Renal pelvis (tissue), 4 donors: Measurements from ENCODE around the gene LRGUK. TPM values are rescaled to one million over a fixed set of nuclear protein-coding genes. Genes with fewer than 3 reads are reported as not detected.
"Not testable (repeated sequence)": the region's sequence is repeated elsewhere in the genome, so short reads cannot be mapped to it uniquely, and the experiment has no call there.

Experiments
- DNase-seq: peaks from one replicate; pipeline ENCODE4 v3.0.0-alpha.2; 2013
- polyA plus RNA-seq, 3 donors: library from polyadenylated mRNA; unstranded; fragments of 120-200 nt; gene quantifications; one replicate each; pipeline ENCODE4 v1.2.1, GENCODE V29; 2013; ENCODE audit not compliant: insufficient read length in 3 of 3

Gene LRGUK
- polyA plus RNA-seq, 3 donors, result 1.3 to 3.5 (median 2.9) TPM

- no peak for DNase-seq
Measured at GRCh38 chr7:134246347-134246746, 119.2 kb downstream of the LRGUK start.

DNA sequence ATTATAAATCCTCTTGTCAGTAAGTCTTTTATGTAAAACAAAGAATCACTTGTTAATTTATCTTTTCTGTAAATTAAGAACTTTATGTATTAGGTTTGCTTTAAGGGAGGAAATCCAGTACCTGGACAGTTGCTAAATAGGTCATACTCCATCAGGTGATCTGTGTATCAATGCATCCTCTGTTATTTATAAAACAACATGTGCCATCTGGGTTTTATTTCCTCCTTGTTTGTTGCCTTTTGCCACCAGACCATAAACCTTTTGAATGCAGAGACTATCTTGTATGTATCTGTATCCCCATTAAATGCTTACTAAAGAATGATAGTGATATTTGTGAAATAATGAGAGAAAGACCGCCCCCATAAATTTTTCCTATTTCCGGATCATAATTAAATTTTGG, 119.6 kb downstream of the LRGUK start:
- no peak for DNase-seq

DNA sequence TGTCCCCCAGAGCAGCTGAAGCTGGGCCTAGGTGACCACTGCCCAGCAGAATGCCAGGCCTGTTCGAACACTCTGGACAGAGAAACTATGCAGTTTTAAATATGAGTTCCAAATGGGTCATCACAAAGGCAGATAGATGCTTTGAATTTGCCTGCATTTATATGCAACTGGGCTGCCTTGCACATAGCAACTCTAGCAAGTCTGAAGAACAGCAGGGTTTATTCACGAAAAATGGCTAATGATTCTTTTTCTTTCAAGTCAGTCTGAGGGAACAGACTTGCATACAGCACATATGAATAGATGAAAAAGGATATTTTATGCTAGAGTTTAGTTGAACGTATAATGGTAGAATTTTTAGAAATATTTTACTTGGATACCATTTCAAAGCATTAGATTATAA, 121.1 kb downstream of the LRGUK start:
- no peak for DNase-seq

GRCh38 chr7:134254311-134254710, 127.2 kb downstream of the LRGUK start:
- no peak for DNase-seq

GRCh38 chr7:134255814-134256213, 128.7 kb downstream of the LRGUK start:
- DNase-seq, result no peak

DNA sequence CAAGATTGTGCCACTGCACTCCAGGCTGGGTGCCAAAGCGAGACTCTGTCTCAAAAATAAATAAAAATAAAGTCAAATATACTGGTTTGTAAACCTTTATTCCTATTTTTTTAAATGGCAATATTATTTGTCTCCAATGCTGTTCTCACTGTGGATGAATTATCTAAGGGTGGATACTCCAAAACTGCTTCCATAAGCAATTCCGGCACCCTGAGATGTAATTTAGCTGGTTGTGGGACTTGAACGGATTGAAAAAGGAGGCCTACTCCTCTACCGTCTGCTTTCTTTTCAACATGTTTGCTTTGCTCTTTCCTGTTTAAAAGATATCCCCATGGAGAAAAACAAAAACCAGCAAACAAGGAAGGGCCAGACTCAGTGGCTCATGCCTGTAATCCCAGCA, 135.2 kb downstream of the LRGUK start:
- DNase-seq, result no peak

DNA sequence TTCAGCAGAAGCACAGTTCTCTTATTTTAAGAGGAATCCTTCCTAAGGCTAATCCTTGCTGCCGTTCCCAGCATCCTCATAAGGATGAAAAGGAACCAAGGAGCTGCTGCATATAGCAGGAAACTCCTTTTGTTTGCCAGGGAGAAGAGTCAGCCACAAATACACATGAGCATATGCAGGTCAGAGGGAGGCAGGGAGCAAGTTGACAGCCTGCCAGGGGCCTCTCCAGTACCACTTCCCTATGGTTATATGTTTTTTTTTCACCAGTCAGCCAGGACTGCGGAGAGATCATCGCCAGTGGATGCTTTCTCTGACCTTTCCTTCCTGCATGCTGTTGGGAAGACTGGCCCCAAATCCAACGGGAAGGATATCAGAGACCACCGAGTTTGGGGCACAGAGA, 149.8 kb downstream of the LRGUK start:
- no peak for DNase-seq

GRCh38 chr7:134278502-134279153, 151.5 kb downstream of the LRGUK start:
- DNase-seq, result no peak

DNA sequence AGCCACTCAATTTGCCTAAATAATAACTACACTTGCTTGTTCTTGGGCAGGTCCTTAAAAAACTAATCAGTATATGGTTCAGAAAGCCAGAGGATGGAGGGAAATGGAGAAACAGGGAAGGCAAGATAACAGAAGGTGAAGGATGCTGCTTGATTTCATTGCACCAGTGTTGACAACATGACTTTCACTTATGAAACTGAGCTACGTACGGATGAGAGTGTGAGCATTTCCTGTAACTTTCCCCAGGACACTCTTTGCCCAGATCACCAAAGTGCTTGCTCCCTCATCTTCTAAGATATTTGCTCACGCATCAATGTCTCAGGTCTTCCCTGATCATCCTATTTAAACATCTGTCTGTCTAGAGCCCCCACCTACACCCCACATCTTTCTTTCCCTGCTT, 152.2 kb downstream of the LRGUK start:
- DNase-seq, result no peak

DNA sequence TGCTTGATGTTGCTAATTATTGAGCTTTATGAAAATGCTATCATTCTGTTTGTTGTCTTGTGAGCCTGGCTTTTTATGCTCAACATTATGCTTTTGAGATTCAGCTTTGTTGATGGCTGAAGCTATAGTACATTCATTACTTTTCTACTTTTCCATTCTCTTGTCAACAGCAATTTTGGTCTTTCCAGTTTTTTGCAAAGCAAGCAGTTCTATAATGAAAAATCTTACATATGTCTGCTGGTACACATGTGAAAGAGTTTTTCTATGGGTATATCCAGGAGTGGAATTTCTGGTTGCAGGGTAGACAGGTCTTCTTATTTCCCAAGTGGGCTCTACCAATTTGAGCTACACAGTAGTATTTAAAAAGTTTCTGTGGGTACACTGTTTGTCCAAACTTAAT, 152.8 kb downstream of the LRGUK start:
- DNase-seq, result no peak

- DNase-seq, result no peak
Measured at GRCh38 chr7:134280508-134280907, 153.4 kb downstream of the LRGUK start.

DNA sequence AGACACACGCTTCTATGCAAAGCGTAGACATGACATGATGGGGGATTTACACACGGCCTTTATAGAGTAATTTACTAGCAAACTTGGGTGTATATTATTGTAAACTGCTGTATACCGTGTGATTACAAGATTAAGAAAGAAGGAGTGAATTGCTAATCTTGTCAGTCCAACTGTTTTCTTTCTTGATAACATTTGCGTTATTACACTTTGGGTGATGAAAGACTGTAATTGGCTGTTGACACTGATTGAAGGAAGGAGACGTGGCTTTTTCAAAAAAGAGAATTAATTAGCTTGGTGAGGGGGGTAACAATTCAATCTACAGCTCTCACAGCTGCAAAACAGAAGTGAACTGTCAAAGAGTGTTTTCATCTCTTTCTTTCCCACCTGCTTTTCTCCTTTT, 156.9 kb downstream of the LRGUK start:
- no peak for DNase-seq

DNA sequence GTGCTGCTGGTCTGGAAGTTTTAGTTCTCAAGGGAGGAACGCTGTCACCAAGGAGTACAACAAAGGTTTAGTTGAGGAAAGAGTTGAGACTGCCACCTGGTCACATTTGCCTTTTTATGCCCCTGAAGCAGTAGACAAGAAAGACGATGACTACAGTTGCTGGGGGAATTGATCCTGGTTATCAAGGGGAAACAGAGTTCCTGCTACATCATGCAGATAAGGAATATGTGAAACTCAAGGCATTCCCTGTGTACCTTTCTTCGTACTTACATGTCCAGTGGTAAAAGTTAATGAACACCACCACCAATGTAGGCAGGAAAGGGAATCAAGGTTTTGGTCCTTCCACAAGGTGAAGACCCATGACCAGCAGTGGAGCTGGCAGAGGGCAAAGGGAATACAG, 157.8 kb downstream of the LRGUK start:
- no peak for DNase-seq

DNA sequence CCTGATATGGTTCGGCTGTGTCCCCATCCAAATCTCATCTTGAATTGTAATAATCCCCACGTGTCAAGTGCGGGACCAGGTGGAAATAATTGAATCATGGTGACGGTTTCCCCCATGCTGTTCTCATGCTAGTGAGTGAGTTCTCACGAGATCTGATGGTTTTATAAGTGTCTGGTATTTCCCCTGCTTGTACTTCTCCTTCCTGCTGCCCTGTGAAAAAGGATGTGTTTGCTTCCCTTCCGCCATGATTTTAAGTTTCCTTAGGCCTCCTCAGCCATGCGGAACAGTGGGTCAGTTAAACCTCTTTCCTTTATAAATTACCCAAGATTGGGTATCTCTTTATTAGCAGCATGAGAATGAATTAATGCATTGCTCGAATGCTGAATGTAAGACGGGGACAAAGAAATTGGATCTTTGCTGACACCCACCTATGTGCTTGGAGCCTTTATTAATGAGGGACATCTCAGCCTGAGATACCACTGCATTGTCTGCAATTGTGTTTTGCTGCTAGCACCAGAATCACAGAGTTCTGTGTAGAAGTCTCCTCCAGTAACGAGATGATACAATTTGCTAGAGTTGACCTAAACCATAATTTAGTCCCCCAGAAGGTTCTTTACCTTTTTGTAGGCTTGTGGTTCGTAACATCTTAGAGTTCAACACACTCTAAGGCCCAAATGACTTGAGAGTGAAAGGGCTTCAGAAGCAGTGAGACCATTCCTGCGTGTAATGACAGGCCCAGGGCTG, 160.9 kb downstream of the LRGUK start:
- DNase-seq, result no peak

GRCh38 chr7:134289423-134289822, 162.3 kb downstream of the LRGUK start:
- DNase-seq, result no peak

- DNase-seq, result no peak
Measured at GRCh38 chr7:134289841-134290240, 162.7 kb downstream of the LRGUK start.

DNA sequence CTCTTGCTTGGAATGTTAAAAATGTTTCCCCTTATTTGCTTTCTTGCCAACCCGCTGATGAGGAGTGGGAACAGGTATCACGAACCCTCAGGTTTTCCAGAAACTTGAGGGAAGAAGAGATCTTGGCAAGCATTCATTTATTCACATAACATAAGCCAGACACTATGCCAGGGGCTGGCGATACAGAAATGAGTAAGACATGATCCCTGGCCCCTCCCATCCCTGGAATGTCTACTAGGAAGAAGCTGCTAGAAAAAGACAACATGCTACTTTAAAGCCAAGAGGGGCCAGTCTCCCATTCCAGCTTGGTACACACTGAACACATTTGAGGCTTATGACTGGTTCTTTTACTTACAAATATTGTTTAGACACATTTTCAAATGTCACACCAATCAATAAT, 163.1 kb downstream of the LRGUK start:
- no peak for DNase-seq

- no peak for DNase-seq
Measured at GRCh38 chr7:134293002-134293740, 166.0 kb downstream of the LRGUK start.

DNA sequence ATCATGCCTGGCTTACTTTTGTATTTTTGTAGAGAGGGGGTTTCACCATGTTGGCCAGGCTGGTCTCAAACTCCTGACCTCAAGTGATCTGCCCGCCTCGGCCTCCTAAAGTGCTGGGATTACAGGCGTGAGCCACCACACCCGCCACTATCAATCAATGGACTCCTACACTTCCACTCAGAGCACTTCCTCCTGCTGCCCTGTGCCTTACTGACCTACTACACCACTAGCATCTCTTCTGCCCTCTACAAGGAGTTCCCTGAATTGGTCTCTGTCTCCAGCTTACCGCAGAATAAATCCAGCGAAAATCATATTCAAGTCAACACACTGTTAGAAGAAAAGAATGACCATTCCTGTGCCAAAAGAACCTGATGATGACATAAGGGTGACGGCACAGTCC, 168.8 kb downstream of the LRGUK start:
- not testable (repeated sequence) for DNase-seq

DNA sequence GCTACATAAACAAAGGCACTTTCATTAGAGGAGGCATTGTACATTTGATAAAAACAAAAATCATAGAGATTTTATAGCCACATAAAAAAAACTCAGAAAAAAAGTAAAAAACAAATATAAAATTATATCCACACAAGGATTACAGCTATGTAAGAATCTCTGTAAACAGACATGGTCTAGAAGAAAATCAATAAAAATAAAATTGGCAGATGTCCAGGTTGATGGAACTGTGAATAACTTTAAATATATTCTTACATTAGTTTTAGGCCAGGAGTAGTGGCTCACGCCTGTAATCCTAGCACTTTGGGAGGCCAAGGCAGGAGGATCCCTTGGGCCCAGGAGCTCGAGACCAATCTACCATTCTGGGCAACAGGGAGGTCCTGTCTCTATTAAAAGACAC, 170.3 kb downstream of the LRGUK start:
- DNase-seq, result no peak

GRCh38 chr7:134298902-134299683, 172.0 kb downstream of the LRGUK start:
- no peak for DNase-seq

- DNase-seq, result no peak
Measured at GRCh38 chr7:134300988-134301387, 173.8 kb downstream of the LRGUK start.
